Neural progenitor cell (in vitro differentiated cells): ENCODE data around the gene SSUH2. TPM values are rescaled to one million over a fixed set of nuclear protein-coding genes. Genes with fewer than 3 reads are reported as not detected.

ENCODE experiments used
- DNase-seq: peaks from one replicate; pipeline ENCODE4 v3.0.0-alpha.2; 2016; ENCODE audit warnings: low spot score
- H2AFZ ChIP-seq: fragments of 200-600 bp; sonication (generic); replicated peaks from 2 replicates; pipeline ENCODE4 v1.6.1; 2016; ENCODE audit warnings: antibody characterized with exemption
- H3F3A ChIP-seq: fragments of 200-600 bp; sonication (generic); 2 replicates; pipeline ENCODE4 v1.6.1; 2016; ENCODE audit warnings: antibody characterized with exemption, low read depth
- H3K27ac ChIP-seq: fragments of 200-600 bp; sonication (generic); 2 replicates; pipeline ENCODE4 v1.5.1; 2016; ENCODE audit warnings: mild to moderate bottlenecking
- H3K27me3 ChIP-seq: fragments of 200-600 bp; sonication (generic); 2 replicates; pipeline ENCODE4 v1.6.1; 2016; ENCODE audit warnings: mild to moderate bottlenecking, moderate library complexity
- H3K36me3 ChIP-seq: fragments of 200-600 bp; sonication (generic); 2 replicates; pipeline ENCODE4 v1.5.1; 2016
- H3K4me1 ChIP-seq: fragments of 200-600 bp; sonication (generic); 2 replicates; pipeline ENCODE4 v1.6.1; 2016; ENCODE audit warnings: mixed run types
- H3K4me2 ChIP-seq: fragments of 200-600 bp; sonication (generic); 2 replicates; pipeline ENCODE4 v1.6.1; 2016
- H3K4me3 ChIP-seq: fragments of 200-600 bp; sonication (generic); 2 replicates; pipeline ENCODE4 v1.5.1; 2016
- H3K79me2 ChIP-seq: fragments of 200-600 bp; sonication (generic); 2 replicates; pipeline ENCODE4 v1.6.1; 2016; ENCODE audit warnings: low read depth
- H3K9ac ChIP-seq: fragments of 200-600 bp; sonication (generic); 2 replicates; pipeline ENCODE4 v1.6.1; 2016
- H3K9me3 ChIP-seq: fragments of 200-600 bp; sonication (generic); 2 replicates; pipeline ENCODE4 v1.5.1; 2016; ENCODE audit warnings: low read depth
- H4K20me1 ChIP-seq: fragments of 200-600 bp; sonication (generic); 2 replicates; pipeline ENCODE4 v1.6.1; 2016; ENCODE audit warnings: low read depth
- H3K27ac Mint-ChIP-seq: 3 replicates; pipeline ENCODE4 v1.8.0; 2021; ENCODE audit warnings: mixed read lengths
- H3K27me3 Mint-ChIP-seq: 2 replicates; pipeline ENCODE4 v1.8.0; 2022; ENCODE audit warnings: low read depth, mild to moderate bottlenecking, inconsistent platforms, moderate library complexity, mixed read lengths; ENCODE audit not compliant: insufficient read depth
- H3K36me3 Mint-ChIP-seq: 3 replicates; pipeline ENCODE4 v1.8.0; 2021; ENCODE audit warnings: mixed read lengths
- H3K4me1 Mint-ChIP-seq: 3 replicates; pipeline ENCODE4 v1.8.0; 2021; ENCODE audit warnings: mixed read lengths
- H3K4me3 Mint-ChIP-seq: 3 replicates; pipeline ENCODE4 v1.8.0; 2021; ENCODE audit warnings: mild to moderate bottlenecking, moderate library complexity, mixed read lengths
- H3K9me3 Mint-ChIP-seq: 3 replicates; pipeline ENCODE4 v1.8.0; 2020; ENCODE audit warnings: mixed read lengths
- CTCF ChIP-seq: fragments of 200-600 bp; sonication (generic); IDR thresholded peaks from 2 replicates; pipeline ENCODE4 v1.5.1; 2017; ENCODE audit warnings: antibody characterized with exemption, mild to moderate bottlenecking
- EZH2 ChIP-seq: fragments of 200-600 bp; sonication (generic); IDR thresholded peaks from 2 replicates; pipeline ENCODE4 v1.6.1; 2017; ENCODE audit warnings: antibody characterized with exemption, mild to moderate bottlenecking, moderate library complexity
- EZH2phosphoT487 ChIP-seq: fragments of 200-600 bp; sonication (generic); IDR thresholded peaks from 2 replicates; pipeline ENCODE4 v1.6.1; 2017; ENCODE audit warnings: antibody characterized with exemption
- total RNA-seq: library from RNA; depleted of rRNA; stranded (reverse); fragments of >200 nt; gene quantifications from 2 replicates; pipeline ENCODE4 v1.2.3, GENCODE V29; 2015; ENCODE audit warnings: low replicate concordance

SSUH2 gene
- total RNA-seq, 1 donor from 2014 or later = 0.37 TPM

- no peak for TF ChIP-seq EZH2
- no peak for TF ChIP-seq EZH2phosphoT487
- no peak overlapping the region for H3K4me3 ChIP-seq
- H3K27me3 ChIP-seq = no peaks in the 10 kb centered on the region
- Mint-ChIP-seq H3K9me3 (peaks cover 2% of the 10 kb centered on the region), H3K4me1 (peaks cover 2% of the 10 kb centered on the region), H3K36me3 (no peaks in the 10 kb centered on the region), H3K27ac (no peak overlapping the region), H3K4me3 (no peak overlapping the region), H3K27me3 (peaks cover 7% of the 10 kb centered on the region)
- no peaks in the 10 kb centered on the region for H3K36me3 ChIP-seq
- H2AFZ ChIP-seq = no peak overlapping the region
- H3F3A ChIP-seq = no peaks in the 10 kb centered on the region
- DNase-seq = no peak
- no peaks in the 10 kb centered on the region for H4K20me1 ChIP-seq
- no peaks in the 10 kb centered on the region for H3K4me1 ChIP-seq
- H3K4me2 ChIP-seq = no peak overlapping the region
- H3K79me2 ChIP-seq = no peaks in the 10 kb centered on the region
- no peak overlapping the region for H3K9ac ChIP-seq
- H3K9me3 ChIP-seq = no peaks in the 10 kb centered on the region
- H3K27ac ChIP-seq = no peak overlapping the region
Measured at GRCh38 chr3:8579096-8579495, 65.5 kb downstream of the SSUH2 start.

DNA sequence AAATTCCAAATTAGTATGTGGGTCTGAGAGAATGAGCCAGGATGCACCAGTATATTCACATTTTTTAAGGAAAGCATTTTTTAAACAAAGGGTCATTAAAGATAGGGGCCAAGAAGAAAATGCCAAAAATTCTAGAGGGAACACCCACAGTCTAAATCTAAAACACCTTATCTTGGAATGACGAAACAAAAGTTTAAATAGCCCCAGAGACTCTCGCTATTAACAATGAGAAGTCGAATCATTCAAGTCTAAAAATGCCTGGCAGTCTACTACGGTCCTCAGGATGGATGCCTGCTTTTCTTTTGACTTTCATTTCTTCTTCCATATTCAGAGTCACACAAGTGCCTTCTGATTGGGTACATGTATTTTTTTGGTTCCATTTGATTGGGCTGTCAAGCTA lies 66.3 kb downstream of the SSUH2 start:
- H3K4me1 ChIP-seq = no peaks in the 10 kb centered on the region
- no peaks in the 10 kb centered on the region for H3K36me3 ChIP-seq
- no peak overlapping the region for H3K9ac ChIP-seq
- no peak overlapping the region for H3K27ac Mint-ChIP-seq
- H4K20me1 ChIP-seq = no peaks in the 10 kb centered on the region
- H3K27ac ChIP-seq = no peak overlapping the region
- peaks cover 2% of the 10 kb centered on the region for H3K9me3 Mint-ChIP-seq
- no peak overlapping the region for H3K4me3 Mint-ChIP-seq
- TF ChIP-seq EZH2phosphoT487 (no peak), CTCF (no peak), EZH2 (no peak)
- H3K4me3 ChIP-seq = no peak overlapping the region
- H3K79me2 ChIP-seq = no peaks in the 10 kb centered on the region
- DNase-seq = no peak
- no peaks in the 10 kb centered on the region for H3K36me3 Mint-ChIP-seq
- H3K27me3 ChIP-seq = no peaks in the 10 kb centered on the region
- H3F3A ChIP-seq = no peaks in the 10 kb centered on the region
- no peaks in the 10 kb centered on the region for H3K4me1 Mint-ChIP-seq
- no peak overlapping the region for H2AFZ ChIP-seq
- no peak overlapping the region for H3K4me2 ChIP-seq
- peaks cover 7% of the 10 kb centered on the region for H3K27me3 Mint-ChIP-seq
- H3K9me3 ChIP-seq = no peaks in the 10 kb centered on the region

- Histone ChIP-seq H3K4me1 (no peaks in the 10 kb centered on the region), H3K27me3 (no peaks in the 10 kb centered on the region), H3K79me2 (no peaks in the 10 kb centered on the region), H4K20me1 (no peaks in the 10 kb centered on the region), H3K36me3 (no peaks in the 10 kb centered on the region), H3K27ac (no peak overlapping the region), H3K4me2 (no peak overlapping the region), H3K4me3 (no peak overlapping the region), H3F3A (no peaks in the 10 kb centered on the region), H3K9ac (no peak overlapping the region), H2AFZ (no peak overlapping the region), H3K9me3 (no peaks in the 10 kb centered on the region)
- no peak for DNase-seq
- Mint-ChIP-seq H3K27me3 (peaks cover 3% of the 10 kb centered on the region), H3K36me3 (no peaks in the 10 kb centered on the region), H3K4me3 (no peak overlapping the region), H3K27ac (no peak overlapping the region), H3K4me1 (no peaks in the 10 kb centered on the region), H3K9me3 (peaks cover 2% of the 10 kb centered on the region)
- TF ChIP-seq EZH2phosphoT487 (no peak), EZH2 (no peak), CTCF (no peak)
Measured at GRCh38 chr3:8576841-8577571, 67.6 kb downstream of the SSUH2 start.

DNA sequence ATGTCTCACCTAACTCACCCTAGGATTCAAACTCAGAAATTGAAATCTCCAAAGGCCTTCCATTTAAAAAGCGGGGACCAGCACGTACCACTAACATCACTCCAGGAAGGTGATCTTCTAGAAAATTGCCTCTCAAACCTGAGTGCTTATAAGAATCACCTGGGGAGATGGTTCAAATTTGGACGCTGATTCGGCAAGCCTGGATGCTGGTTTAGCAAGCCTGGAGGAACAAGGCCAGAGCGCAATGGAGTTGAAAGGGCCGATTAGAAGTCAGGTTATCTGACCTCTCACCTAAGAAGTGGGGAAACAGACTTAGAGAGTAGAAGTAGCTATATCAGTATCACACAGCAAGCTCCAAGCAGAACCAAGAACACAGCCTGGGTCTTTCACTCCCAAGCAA lies 68.2 kb downstream of the SSUH2 start:
- no peak overlapping the region for H3K27ac Mint-ChIP-seq
- Histone ChIP-seq H3K4me1 (no peaks in the 10 kb centered on the region), H3K9ac (no peak overlapping the region), H3K27ac (no peak overlapping the region), H3K27me3 (no peaks in the 10 kb centered on the region), H4K20me1 (no peaks in the 10 kb centered on the region), H2AFZ (no peak overlapping the region), H3K4me3 (no peak overlapping the region), H3K9me3 (no peaks in the 10 kb centered on the region), H3K79me2 (no peaks in the 10 kb centered on the region), H3F3A (no peaks in the 10 kb centered on the region), H3K36me3 (no peaks in the 10 kb centered on the region), H3K4me2 (no peak overlapping the region)
- no peaks in the 10 kb centered on the region for H3K36me3 Mint-ChIP-seq
- TF ChIP-seq EZH2 (no peak), CTCF (no peak), EZH2phosphoT487 (no peak)
- H3K27me3 Mint-ChIP-seq = peaks cover 3% of the 10 kb centered on the region
- no peaks in the 10 kb centered on the region for H3K4me1 Mint-ChIP-seq
- no peak overlapping the region for H3K4me3 Mint-ChIP-seq
- no peak for DNase-seq
- peaks cover 2% of the 10 kb centered on the region for H3K9me3 Mint-ChIP-seq
